Hepatocyte (in vitro differentiated cells): ENCODE measurements around the gene DNMT3A. TPM values are rescaled to one million over a fixed set of nuclear protein-coding genes. Genes with fewer than 3 reads are reported as not detected.
A peak's percentile ranks its signal among the peaks of the same experiment; 100 is the strongest.

Experiments used
- DNase-seq: peaks from one replicate; pipeline ENCODE4 v3.0.0-alpha.2; 2016; ENCODE audit warnings: low spot score
- H2AFZ ChIP-seq: fragments of 200-600 bp; sonication (generic); 2 replicates; pipeline ENCODE4 v1.6.0; 2016; ENCODE audit warnings: antibody characterized with exemption, mild to moderate bottlenecking
- H3K27ac ChIP-seq: fragments of 200-600 bp; sonication (generic); 2 replicates; pipeline ENCODE4 v1.5.1; 2016; ENCODE audit warnings: mild to moderate bottlenecking
- H3K27me3 ChIP-seq: fragments of 200-600 bp; sonication (generic); 2 replicates; pipeline ENCODE4 v1.6.1; 2016
- H3K36me3 ChIP-seq: fragments of 200-600 bp; sonication (generic); replicated peaks from 2 replicates; pipeline ENCODE4 v1.5.1; 2016; ENCODE audit warnings: low read depth; ENCODE audit not compliant: insufficient read depth
- H3K4me1 ChIP-seq: fragments of 200-600 bp; sonication (generic); 2 replicates; pipeline ENCODE4 v1.5.1; 2016; ENCODE audit warnings: mild to moderate bottlenecking, moderate library complexity; ENCODE audit not compliant: insufficient read depth
- H3K4me2 ChIP-seq: fragments of 200-600 bp; sonication (generic); 2 replicates; pipeline ENCODE4 v1.6.0; 2016
- H3K4me3 ChIP-seq: fragments of 200-600 bp; sonication (generic); 2 replicates; pipeline ENCODE4 v1.5.1; 2016; ENCODE audit warnings: mild to moderate bottlenecking
- H3K79me2 ChIP-seq: fragments of 200-600 bp; sonication (generic); 2 replicates; pipeline ENCODE4 v1.6.0; 2017; ENCODE audit warnings: mild to moderate bottlenecking
- H3K9me2 ChIP-seq: fragments of 200-600 bp; sonication (generic); replicated peaks from 2 replicates; pipeline ENCODE4 v1.6.0; 2017; ENCODE audit warnings: mild to moderate bottlenecking; ENCODE audit not compliant: insufficient read depth
- H3K9me3 ChIP-seq: fragments of 200-600 bp; sonication (generic); 2 replicates; pipeline ENCODE4 v1.5.1; 2016; ENCODE audit warnings: low read depth, mild to moderate bottlenecking
- H4K20me1 ChIP-seq: fragments of 200-600 bp; sonication (generic); 2 replicates; pipeline ENCODE4 v1.6.0; 2016; ENCODE audit warnings: mild to moderate bottlenecking; ENCODE audit not compliant: insufficient read depth, poor library complexity, severe bottlenecking
- EZH2 ChIP-seq: fragments of 200-600 bp; sonication (generic); IDR thresholded peaks from 2 replicates; pipeline ENCODE4 v1.6.1; 2016; ENCODE audit warnings: antibody characterized with exemption, mild to moderate bottlenecking, borderline replicate concordance
- EZH2phosphoT487 ChIP-seq: fragments of 200-600 bp; sonication (generic); IDR thresholded peaks from one replicate; pipeline ENCODE4 v1.6.1; 2018; ENCODE audit warnings: antibody characterized with exemption, mild to moderate bottlenecking, low read depth, moderate library complexity; ENCODE audit not compliant: unreplicated experiment, severe bottlenecking
- WGBS: methylation state at CpG from one replicate; pipeline ENCODE4 v1.1.6; 2016; ENCODE audit warnings: low lambda C conversion rate; ENCODE audit errors: missing lambda C conversion rate; 5-methylcytosine and 5-hydroxymethylcytosine counted together
- polyA plus RNA-seq: library from polyadenylated mRNA; unstranded; fragments of >200 nt; fragmentation: Nextera tagmentation; extraction: Ambion mirVana; gene quantifications from 2 replicates; pipeline ENCODE4 v1.2.1, GENCODE V29; 2016
- total RNA-seq: library from RNA; depleted of rRNA; stranded (reverse); fragments of >200 nt; gene quantifications from 2 replicates; pipeline ENCODE4 v1.2.3, GENCODE V29; 2014
- TF ChIP-seq, protein P1 (sequence below): fragments of 200-600 bp; sonication (generic); IDR thresholded peaks from 2 replicates; pipeline ENCODE4 v1.5.1; 2016; ENCODE audit warnings: antibody characterized with exemption, mild to moderate bottlenecking; ENCODE audit not compliant: poor library complexity

DNMT3A gene
- total and polyA plus RNA-seq, 2 experiments from 2014 or later, result 28.3 to 43.8 TPM

DNA sequence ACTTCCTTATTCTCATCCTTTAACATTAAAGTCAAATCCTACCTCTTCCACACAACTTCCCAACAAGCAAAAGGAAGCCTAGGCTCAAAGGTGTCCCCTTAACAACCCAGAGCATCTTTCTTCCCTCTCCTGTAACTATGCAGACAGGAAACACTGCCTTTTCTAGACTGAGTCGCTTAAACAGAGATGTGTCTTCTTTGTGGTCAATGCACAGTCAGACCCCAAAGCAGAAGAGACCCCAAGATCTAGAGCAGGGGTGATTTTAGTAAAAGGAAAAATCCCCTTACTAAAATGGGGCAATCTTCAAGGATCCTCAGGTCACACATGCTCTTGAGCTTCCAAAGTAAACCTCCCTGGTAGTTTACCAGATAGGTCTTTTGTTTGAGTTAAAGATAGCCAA, 86.8 kb downstream of the DNMT3A start:
- TF ChIP-seq, protein P1, sequence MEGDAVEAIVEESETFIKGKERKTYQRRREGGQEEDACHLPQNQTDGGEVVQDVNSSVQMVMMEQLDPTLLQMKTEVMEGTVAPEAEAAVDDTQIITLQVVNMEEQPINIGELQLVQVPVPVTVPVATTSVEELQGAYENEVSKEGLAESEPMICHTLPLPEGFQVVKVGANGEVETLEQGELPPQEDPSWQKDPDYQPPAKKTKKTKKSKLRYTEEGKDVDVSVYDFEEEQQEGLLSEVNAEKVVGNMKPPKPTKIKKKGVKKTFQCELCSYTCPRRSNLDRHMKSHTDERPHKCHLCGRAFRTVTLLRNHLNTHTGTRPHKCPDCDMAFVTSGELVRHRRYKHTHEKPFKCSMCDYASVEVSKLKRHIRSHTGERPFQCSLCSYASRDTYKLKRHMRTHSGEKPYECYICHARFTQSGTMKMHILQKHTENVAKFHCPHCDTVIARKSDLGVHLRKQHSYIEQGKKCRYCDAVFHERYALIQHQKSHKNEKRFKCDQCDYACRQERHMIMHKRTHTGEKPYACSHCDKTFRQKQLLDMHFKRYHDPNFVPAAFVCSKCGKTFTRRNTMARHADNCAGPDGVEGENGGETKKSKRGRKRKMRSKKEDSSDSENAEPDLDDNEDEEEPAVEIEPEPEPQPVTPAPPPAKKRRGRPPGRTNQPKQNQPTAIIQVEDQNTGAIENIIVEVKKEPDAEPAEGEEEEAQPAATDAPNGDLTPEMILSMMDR, result no peak
- no peak for TF ChIP-seq EZH2phosphoT487
- TF ChIP-seq EZH2, result no peak
- H3K36me3 ChIP-seq, result no peaks in the 10 kb centered on the region
- no peak for DNase-seq

GRCh38 chr2:25253153-25253626, 88.5 kb downstream of the DNMT3A start:
- Histone ChIP-seq H4K20me1 (peaks cover 19% of the 10 kb centered on the region), H3K27ac (peak overlapping the region; percentile 98), H3K4me2 (peak overlapping the region; percentile 91), H3K4me1 (peaks cover 30% of the 10 kb centered on the region), H3K36me3 (no peaks in the 10 kb centered on the region), H3K79me2 (peaks cover 41% of the 10 kb centered on the region), H3K4me3 (no peak overlapping the region), H3K27me3 (no peaks in the 10 kb centered on the region), H2AFZ (peak overlapping the region; percentile 10), H3K9me2 (no peaks in the 10 kb centered on the region), H3K9me3 (no peaks in the 10 kb centered on the region)
- TF ChIP-seq, protein P1, result no peak
- WGBS, result 64% methylated on average over 11 of the region's 11 CpGs
- DNase-seq, result no peak

More for the DNA sequence above, 86.8 kb downstream of the DNMT3A start:
- H3K9me3 ChIP-seq, result no peaks in the 10 kb centered on the region
- peaks cover 24% of the 10 kb centered on the region for H3K4me1 ChIP-seq
- no peak overlapping the region for H3K4me2 ChIP-seq
- no peak overlapping the region for H2AFZ ChIP-seq
- WGBS, result 100% methylated on average over 1 of the region's 1 CpG
- no peak overlapping the region for H3K4me3 ChIP-seq
- H3K27me3 ChIP-seq, result no peaks in the 10 kb centered on the region
- peaks cover under 1% of the 10 kb centered on the region for H4K20me1 ChIP-seq
- no peak overlapping the region for H3K27ac ChIP-seq
- no peaks in the 10 kb centered on the region for H3K9me2 ChIP-seq
- H3K79me2 ChIP-seq, result peaks cover 24% of the 10 kb centered on the region

GRCh38 chr2:25252291-25253152, 89.2 kb downstream of the DNMT3A start:
- Histone ChIP-seq H3K4me3 (peak overlapping the region; percentile 86), H3K4me1 (peaks cover 30% of the 10 kb centered on the region), H4K20me1 (peaks cover 22% of the 10 kb centered on the region), H3K36me3 (no peaks in the 10 kb centered on the region), H3K27ac (peak overlapping the region; percentile 98), H2AFZ (peak overlapping the region; percentile 78), H3K9me3 (no peaks in the 10 kb centered on the region), H3K9me2 (no peaks in the 10 kb centered on the region), H3K27me3 (no peaks in the 10 kb centered on the region), H3K4me2 (peak overlapping the region; percentile 91), H3K79me2 (peaks cover 45% of the 10 kb centered on the region)
- peak; percentile 94 for DNase-seq
- WGBS, result 14% methylated on average over 27 of the region's 62 CpGs
- TF ChIP-seq EZH2phosphoT487 (no peak), EZH2 (no peak)
- TF ChIP-seq, protein P1, result no peak
